Fibroblast of the aortic adventitia (primary cell): Measurements from ENCODE around the gene FAM120A. TPM values are rescaled to one million over a fixed set of nuclear protein-coding genes. Genes with fewer than 3 reads are reported as not detected.

Source experiments
- DNase-seq: peaks from one replicate; pipeline ENCODE4 v3.0.0-alpha.2; 2010; ENCODE audit warnings: low read depth
- H3K4me3 ChIP-seq: 2 replicates; pipeline ENCODE4 v1.5.1; 2011; ENCODE audit warnings: low read depth, mild to moderate bottlenecking, control low read depth, low read length, moderate library complexity
- total RNA-seq: library from RNA; depleted of rRNA; stranded (reverse); fragments of >200 nt; gene quantifications from 2 replicates; pipeline ENCODE4 v1.2.3, GENCODE V29; 2012; ENCODE audit warnings: low replicate concordance
- TF ChIP-seq, protein P1 (sequence below): IDR thresholded peaks from 2 replicates; pipeline ENCODE4 v1.5.1; 2011; ENCODE audit warnings: mild to moderate bottlenecking, low read length, control low read depth, inconsistent platforms; ENCODE audit not compliant: insufficient read depth

FAM120A gene
- total RNA-seq, 1 donor: 116 TPM

GRCh38 chr9:93569621-93570174 is 118.2 kb downstream of the FAM120A start:
- no peak for DNase-seq

DNA sequence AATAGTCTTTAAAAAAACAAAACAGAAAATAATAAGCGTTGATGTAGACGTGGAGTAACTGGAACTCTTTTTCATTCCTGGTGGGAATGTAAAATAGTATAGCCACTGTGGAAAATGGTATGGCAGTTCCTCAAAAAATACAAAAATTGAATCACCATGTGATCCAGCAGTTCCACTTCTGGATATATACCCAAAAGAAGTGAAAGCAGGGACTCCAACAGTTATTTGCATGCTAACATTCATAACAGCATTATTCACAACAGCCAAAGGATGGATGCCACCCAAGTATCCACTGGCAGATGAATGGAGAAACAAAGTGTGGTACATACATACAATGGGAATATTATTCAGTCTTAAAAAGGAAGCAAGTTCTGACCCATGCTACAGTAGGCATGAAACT is 120.7 kb downstream of the FAM120A start:
- DNase-seq: no peak
- TF ChIP-seq, protein P1, sequence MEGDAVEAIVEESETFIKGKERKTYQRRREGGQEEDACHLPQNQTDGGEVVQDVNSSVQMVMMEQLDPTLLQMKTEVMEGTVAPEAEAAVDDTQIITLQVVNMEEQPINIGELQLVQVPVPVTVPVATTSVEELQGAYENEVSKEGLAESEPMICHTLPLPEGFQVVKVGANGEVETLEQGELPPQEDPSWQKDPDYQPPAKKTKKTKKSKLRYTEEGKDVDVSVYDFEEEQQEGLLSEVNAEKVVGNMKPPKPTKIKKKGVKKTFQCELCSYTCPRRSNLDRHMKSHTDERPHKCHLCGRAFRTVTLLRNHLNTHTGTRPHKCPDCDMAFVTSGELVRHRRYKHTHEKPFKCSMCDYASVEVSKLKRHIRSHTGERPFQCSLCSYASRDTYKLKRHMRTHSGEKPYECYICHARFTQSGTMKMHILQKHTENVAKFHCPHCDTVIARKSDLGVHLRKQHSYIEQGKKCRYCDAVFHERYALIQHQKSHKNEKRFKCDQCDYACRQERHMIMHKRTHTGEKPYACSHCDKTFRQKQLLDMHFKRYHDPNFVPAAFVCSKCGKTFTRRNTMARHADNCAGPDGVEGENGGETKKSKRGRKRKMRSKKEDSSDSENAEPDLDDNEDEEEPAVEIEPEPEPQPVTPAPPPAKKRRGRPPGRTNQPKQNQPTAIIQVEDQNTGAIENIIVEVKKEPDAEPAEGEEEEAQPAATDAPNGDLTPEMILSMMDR: no peak
- H3K4me3 ChIP-seq: no peak overlapping the region

More at GRCh38 chr9:93569621-93570174, 118.2 kb downstream of the FAM120A start:
- TF ChIP-seq, protein P1: no peak
- H3K4me3 ChIP-seq: no peak overlapping the region

DNA sequence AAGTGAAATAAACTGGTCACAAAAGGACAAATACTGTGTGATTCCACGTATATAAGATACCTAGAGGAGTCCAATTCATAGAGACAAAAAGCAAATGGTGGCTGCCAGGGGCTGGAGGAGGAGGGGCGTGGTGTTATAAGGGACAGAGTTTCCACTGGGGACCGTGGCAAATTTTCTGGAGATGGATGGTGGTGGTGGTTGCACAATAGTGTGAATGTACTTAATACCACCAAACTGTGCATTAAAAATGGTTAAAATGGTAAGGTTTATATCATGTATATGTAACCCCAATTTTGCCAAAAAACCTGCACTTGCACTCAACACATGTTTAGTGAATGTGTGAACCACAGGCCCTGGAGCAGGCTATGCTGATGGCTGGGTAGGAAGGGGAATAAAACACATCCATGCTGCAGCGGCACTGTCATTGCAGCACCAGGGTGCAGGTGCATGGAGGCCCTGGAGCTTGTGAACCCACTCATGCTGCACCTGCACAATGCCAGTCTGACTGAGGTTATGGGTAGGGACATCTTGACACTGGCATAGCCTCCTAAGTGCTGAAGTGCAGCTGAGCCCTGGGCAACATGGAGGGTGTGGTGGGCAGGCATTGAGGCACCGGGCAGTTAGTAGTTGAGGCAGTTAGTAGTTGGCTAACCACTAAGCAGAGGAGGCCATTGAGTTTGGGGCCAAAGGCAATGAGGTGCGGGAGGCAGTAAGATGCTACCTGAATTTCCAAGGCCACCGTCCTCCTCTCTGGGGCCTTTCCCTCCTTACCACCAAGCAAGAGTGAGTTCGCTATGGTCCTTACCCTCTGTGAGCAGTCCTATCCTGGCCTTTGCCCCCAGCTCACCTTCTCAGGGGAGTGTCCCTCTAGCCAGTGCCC is 121.4 kb downstream of the FAM120A start:
- TF ChIP-seq, protein P1: no peak
- no peak for DNase-seq
- H3K4me3 ChIP-seq: no peak overlapping the region

DNA sequence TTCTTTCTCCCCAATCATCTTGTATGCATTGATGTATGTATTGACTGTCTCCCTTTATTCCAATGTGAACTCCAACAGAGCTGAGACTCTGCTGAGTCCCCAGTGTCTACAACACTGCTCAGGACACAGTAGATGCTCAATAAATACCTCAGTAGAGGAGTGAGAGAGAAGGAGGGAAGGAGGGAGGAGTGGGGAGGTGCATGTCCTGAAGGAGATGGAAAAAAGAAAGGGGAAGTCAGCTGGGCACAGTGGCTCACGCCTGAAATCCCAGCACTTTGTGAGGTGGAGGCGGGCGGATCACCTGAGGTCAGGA is 122.0 kb downstream of the FAM120A start:
- TF ChIP-seq, protein P1: no peak
- no peak overlapping the region for H3K4me3 ChIP-seq
- no peak for DNase-seq

DNA sequence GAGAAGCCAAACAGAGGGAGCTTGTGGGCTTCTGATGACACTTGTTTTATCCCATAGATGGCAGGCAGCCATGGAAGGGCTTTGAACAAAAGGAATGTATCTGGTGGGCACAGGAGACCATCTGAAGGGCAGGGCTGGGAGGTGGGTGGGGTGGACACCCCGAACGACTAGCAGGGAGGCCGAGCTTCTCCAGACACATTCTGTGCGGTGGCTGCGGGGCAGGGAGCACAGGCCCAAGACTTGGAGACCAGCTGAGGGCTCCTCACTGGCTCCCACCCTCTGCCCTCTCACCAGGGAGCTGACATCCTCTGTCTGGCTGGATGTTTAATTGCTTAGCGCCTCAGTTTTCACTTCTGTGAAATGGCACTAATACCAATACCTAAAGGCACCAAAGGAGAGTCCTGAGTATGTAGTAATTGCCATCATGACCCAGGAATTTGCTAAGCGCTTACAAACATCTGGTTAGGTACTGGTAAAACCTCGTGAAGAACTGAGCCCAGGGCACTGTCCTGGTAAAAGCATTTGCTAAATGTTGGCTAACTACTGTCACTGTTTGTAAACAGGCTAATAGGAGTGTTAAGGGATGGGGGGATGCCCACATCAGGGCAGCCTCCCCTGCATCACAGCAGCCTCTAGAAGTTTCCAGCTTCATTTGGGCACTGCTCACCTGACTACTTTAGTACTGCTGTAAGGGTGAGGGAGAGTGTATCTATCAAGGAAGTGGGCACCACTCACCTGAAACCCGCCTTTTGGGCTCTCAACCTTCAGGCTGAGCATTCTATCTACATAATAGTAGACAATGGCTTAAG is 122.8 kb downstream of the FAM120A start:
- DNase-seq: no peak
- TF ChIP-seq, protein P1: no peak
- H3K4me3 ChIP-seq: no peak overlapping the region

- no peak for DNase-seq
- H3K4me3 ChIP-seq: peak overlapping the region; percentile 75
- TF ChIP-seq, protein P1: no peak
These were observed 123.7 kb downstream of the FAM120A start for GRCh38 chr9:93574900-93575795.
